IPS-18c (cell line): ENCODE measurements around the gene GRIK5.

ENCODE experiments used
- H3K4me3 ChIP-seq: 2 replicates; pipeline ENCODE4 v1.7.0; 2013; ENCODE audit warnings: low read depth, mild to moderate bottlenecking, low read length, moderate library complexity; ENCODE audit not compliant: insufficient read depth
- H3K9me3 ChIP-seq: one replicate; pipeline ENCODE4 v1.6.1; 2013; ENCODE audit warnings: mild to moderate bottlenecking, low read length, moderate library complexity; ENCODE audit not compliant: control insufficient read depth, insufficient read depth

GRIK5 gene

DNA sequence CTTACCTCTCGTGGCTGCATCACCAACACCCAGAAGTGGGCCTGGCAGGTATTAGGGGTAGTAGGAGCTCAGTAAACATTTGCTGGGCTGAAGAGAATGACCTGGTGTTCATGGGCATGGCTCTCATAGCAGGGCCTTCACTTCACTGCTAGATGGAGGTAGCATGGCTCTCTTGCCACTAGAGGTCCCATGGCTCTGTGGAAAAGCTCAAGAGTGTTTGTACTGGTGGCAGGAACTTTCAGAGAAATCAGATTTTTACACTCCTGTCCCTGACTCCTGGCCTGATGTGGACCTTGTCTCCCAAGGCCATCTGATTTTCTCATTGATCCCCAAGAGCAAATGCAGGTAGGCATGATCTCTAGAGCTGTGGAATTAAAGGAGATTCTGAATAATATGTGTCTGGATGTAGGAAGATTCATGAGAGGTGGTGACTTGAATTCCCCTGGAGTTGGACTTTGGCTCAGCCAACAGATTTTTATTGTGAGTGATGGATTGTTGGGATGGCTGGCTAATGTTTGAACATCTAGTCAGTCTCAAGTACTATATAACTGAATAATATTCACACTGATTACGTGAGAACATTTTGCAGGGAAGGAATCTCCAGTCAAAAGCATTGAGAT is 11.7 kb upstream of the GRIK5 start:
- H3K9me3 ChIP-seq, result no peaks in the 10 kb centered on the region
- no peak overlapping the region for H3K4me3 ChIP-seq

DNA sequence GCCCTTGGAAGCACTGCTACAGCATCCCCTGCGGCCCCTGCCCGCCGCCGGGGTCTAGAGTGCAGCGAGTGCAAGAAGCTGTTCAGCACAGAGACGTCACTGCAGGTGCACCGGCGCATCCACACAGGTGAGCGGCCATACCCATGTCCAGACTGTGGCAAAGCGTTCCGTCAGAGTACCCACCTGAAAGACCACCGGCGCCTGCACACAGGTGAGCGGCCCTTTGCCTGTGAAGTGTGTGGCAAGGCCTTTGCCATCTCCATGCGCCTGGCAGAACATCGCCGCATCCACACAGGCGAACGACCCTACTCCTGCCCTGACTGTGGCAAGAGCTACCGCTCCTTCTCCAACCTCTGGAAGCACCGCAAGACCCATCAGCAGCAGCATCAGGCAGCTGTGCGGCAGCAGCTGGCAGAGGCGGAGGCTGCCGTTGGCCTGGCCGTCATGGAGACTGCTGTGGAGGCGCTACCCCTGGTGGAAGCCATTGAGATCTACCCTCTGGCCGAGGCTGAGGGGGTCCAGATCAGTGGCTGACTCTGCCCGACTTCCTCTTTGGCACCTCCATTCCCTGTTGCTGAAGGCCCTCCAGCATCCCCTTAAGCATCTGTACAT is 10.9 kb upstream of the GRIK5 start:
- H3K4me3 ChIP-seq, result no peak overlapping the region
- no peaks in the 10 kb centered on the region for H3K9me3 ChIP-seq

DNA sequence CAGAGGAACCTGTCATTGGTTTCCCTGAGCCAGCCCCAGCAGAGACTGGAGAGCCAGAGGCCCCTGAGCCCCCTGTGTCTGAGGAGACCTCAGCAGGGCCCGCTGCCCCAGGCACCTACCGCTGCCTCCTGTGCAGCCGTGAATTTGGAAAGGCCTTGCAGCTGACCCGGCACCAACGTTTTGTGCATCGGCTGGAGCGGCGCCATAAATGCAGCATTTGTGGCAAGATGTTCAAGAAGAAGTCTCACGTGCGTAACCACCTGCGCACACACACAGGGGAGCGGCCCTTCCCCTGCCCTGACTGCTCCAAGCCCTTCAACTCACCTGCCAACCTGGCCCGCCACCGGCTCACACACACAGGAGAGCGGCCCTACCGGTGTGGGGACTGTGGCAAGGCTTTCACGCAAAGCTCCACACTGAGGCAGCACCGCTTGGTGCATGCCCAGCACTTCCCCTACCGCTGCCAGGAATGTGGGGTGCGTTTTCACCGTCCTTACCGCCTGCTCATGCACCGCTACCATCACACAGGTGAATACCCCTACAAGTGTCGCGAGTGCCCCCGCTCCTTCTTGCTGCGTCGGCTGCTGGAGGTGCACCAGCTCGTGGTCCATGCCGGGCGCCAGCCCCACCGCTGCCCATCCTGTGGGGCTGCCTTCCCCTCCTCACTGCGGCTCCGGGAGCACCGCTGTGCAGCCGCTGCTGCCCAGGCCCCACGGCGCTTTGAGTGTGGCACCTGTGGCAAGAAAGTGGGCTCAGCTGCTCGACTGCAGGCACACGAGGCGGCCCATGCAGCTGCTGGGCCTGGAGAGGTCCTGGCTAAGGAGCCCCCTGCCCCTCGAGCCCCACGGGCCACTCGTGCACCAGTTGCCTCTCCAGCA is 10.1 kb upstream of the GRIK5 start:
- no peaks in the 10 kb centered on the region for H3K9me3 ChIP-seq
- H3K4me3 ChIP-seq, result no peak overlapping the region

DNA sequence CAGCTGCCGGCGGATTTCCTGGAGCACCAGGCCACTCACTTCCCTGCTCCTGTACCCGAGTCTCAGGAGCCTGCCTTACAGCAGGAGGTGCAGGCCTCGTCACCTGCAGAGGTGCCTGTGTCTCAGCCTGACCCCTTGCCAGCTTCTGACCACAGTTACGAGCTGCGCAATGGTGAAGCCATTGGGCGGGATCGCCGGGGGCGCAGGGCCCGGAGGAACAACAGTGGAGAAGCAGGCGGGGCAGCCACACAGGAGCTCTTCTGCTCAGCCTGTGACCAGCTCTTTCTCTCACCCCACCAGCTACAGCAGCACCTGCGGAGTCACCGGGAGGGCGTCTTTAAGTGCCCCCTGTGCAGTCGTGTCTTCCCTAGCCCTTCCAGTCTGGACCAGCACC is 9.3 kb upstream of the GRIK5 start:
- Histone ChIP-seq H3K4me3 (no peak overlapping the region), H3K9me3 (no peaks in the 10 kb centered on the region)

DNA sequence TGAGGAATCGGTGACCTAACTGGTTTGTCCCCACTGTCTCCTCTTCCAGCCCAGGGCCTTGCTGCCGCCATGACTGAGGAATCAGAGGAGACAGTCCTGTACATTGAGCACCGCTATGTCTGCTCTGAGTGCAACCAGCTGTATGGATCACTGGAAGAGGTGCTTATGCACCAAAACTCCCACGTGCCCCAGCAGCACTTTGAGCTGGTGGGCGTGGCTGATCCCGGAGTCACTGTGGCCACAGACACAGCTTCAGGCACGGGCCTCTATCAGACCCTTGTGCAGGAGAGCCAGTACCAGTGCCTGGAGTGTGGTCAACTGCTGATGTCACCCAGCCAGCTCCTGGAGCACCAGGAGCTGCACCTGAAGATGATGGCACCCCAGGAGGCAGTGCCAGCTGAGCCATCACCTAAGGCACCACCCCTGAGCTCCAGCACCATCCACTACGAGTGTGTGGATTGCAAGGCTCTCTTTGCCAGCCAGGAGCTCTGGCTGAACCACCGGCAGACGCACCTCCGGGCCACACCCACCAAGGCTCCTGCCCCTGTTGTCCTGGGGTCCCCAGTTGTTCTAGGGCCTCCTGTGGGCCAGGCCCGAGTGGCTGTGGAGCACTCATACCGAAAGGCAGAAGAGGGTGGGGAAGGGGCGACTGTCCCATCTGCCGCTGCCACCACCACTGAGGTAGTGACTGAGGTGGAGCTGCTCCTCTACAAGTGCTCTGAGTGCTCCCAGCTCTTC is 8.7 kb upstream of the GRIK5 start:
- no peak overlapping the region for H3K4me3 ChIP-seq
- no peaks in the 10 kb centered on the region for H3K9me3 ChIP-seq

- peak overlapping the region; percentile 28; the same call in 1 of the 2 replicates for H3K4me3 ChIP-seq
Observed at GRCh38 chr19:42078058-42078457, 8.1 kb upstream of the GRIK5 start.

GRCh38 chr19:42076380-42076944 is 6.5 kb upstream of the GRIK5 start:
- no peaks in the 10 kb centered on the region for H3K9me3 ChIP-seq
- H3K4me3 ChIP-seq, result peak overlapping the region; percentile 94

More at GRCh38 chr19:42078058-42078457, 8.1 kb upstream of the GRIK5 start:
- H3K9me3 ChIP-seq, result no peaks in the 10 kb centered on the region

DNA sequence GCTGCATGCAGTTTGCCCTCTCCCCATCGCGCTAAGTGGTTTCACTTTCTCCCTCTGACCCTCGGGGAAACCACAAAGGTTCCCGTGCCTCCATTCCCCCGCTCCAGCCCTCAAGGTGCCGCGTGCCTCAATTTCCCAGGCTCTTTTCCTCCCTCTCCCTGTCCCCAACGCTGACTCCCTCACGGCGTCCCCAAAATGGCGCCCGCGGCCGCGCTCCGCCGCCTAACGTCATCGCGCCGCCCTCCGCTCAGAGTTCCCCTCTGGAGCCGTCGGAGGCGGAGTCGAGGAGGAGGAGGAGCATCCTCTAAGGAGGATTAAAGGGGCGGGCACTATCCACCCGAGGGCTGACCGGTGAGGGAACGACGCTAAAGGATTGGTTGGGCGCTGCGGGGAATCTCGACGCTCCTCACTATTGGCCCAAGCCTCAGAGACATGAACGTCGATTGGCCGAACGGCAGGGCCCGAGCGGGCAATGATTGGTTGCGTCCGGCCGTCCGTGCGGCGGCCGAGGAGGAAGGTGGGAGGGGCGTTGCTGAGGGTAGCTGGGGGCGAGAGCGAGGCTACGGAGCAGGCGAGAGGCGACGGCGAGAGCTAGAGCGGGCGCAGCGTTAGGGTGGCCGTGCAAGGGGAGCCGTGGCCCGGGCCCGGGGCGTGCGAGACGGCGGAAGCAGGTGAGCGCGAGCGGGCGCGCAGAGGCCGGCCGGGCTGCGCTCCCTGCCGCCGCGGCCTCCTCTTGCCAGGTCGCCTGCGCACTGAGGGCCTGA is 5.8 kb upstream of the GRIK5 start, which contains the start of gene ZNF574:
Gene ZNF574 (plus strand): TSS at position 551 of the 764 bp plus-strand sequence. CDS start 2,441 bp downstream, outside the sequence.
- H3K4me3 ChIP-seq, result peak within 1 kb of the TSS; percentile 94
- no peaks in the 10 kb centered on the region for H3K9me3 ChIP-seq

DNA sequence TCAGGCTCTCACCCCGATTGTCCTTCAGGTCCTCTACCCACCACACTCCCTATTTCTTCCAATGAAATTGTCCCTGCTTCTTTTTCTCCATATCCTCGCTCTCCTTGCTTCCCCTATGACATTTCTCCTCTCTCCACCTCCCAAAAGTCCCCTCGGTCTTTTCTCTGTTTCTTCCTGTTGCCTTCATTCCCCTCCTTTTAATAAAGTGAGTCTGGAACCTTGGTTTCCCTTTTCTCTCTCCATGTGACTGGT is 5.3 kb upstream of the GRIK5 start:
- Histone ChIP-seq H3K9me3 (no peaks in the 10 kb centered on the region), H3K4me3 (peak overlapping the region; percentile 89)

- Histone ChIP-seq H3K9me3 (no peaks in the 10 kb centered on the region), H3K4me3 (peak overlapping the region; percentile 89)
Observed at GRCh38 chr19:42074513-42075363, 4.7 kb upstream of the GRIK5 start.

- Histone ChIP-seq H3K9me3 (peaks cover 2% of the 10 kb centered on the region), H3K4me3 (no peak overlapping the region)
Observed at GRCh38 chr19:42071247-42071646, 1.2 kb upstream of the GRIK5 start.

- H3K4me3 ChIP-seq, result peak overlapping the region; percentile 69
Observed at GRCh38 chr19:42068756-42069571, 1.0 kb downstream of the GRIK5 start.

DNA sequence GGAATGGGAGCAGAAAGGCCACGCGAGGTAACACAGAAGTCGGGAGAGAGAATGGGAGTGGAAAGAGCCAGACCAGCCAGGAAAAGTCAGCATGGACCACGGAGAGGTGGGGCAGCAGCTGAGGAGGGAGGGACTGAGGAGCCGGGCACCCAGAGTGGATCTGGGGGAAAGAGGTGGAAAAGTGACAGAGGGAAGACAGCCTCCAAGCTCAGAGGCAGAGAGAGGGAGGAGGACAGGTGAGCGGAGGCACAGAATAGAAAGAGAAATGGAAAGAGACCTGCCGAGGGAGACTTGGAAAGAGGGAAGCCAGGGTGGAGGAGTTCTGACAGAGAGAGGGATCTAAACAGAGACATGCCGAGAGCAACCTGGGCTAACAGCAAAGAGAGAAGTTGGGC is 1.6 kb downstream of the GRIK5 start:
- Histone ChIP-seq H3K9me3 (peaks cover 2% of the 10 kb centered on the region), H3K4me3 (peak overlapping the region; percentile 69)

More at GRCh38 chr19:42068756-42069571, 1.0 kb downstream of the GRIK5 start:
- peaks cover 2% of the 10 kb centered on the region for H3K9me3 ChIP-seq

GRCh38 chr19:42067315-42067888 is 2.6 kb downstream of the GRIK5 start:
- H3K4me3 ChIP-seq, result peak overlapping the region; percentile 69; the same call in 1 of the 2 replicates

More at GRCh38 chr19:42067315-42067888, 2.6 kb downstream of the GRIK5 start:
- peaks cover 2% of the 10 kb centered on the region for H3K9me3 ChIP-seq
